Colonic mucosa (tissue), 4 donors: Measurements from ENCODE around the gene GLCE. TPM values are rescaled to one million over a fixed set of nuclear protein-coding genes. Genes with fewer than 3 reads are reported as not detected.
A peak's percentile ranks its signal among the peaks of the same experiment; 100 is the strongest.
"Not testable (repeated sequence)": the region's sequence is repeated elsewhere in the genome, so short reads cannot be mapped to it uniquely, and the experiment has no call there.

Experiments
- DNase-seq: peaks from one replicate; pipeline ENCODE4 v3.0.0-alpha.2; 2020
- H3K27ac ChIP-seq: fragments of 200-600 bp; one replicate; pipeline ENCODE4 v1.8.0; 2021
- H3K27me3 ChIP-seq: fragments of 200-600 bp; one replicate; pipeline ENCODE4 v1.8.0; 2021
- H3K36me3 ChIP-seq: fragments of 200-600 bp; one replicate; pipeline ENCODE4 v1.8.0; 2021
- H3K4me1 ChIP-seq: fragments of 200-600 bp; one replicate; pipeline ENCODE4 v1.8.0; 2021; ENCODE audit warnings: mild to moderate bottlenecking
- H3K4me3 ChIP-seq: fragments of 200-600 bp; one replicate; pipeline ENCODE4 v1.8.0; 2021
- H3K9ac ChIP-seq, 2 donors: one replicate each; pipeline ENCODE4 v1.7.0; 2013; ENCODE audit warnings: control low read depth in 2 of 2, low read depth in 2 of 2, low read length in 2 of 2
- H3K9me3 ChIP-seq: fragments of 200-600 bp; one replicate; pipeline ENCODE4 v1.8.0; 2021
- CTCF ChIP-seq: fragments of 200-600 bp; IDR thresholded peaks from one replicate; pipeline ENCODE4 v1.8.0; 2022; ENCODE audit warnings: antibody characterized with exemption, mild to moderate bottlenecking
- intact Hi-C: fragments of 100-400 bp; cut with DNase I; formaldehyde crosslinking; loops from one replicate; pipeline ENCODE4 v1.14.1; 2022
- total RNA-seq, 2 donors: library from RNA; stranded (reverse); fragmentation: NEBNext Ultra II Directional in 1 of 2; extraction: Animal tissue kit (Norgen Biotek cat#: 25700) in 1 of 2; gene quantifications; one replicate each; pipeline ENCODE4 v1.2.1, GENCODE V29; 2021
- donor health status: healthy.
- donor health status: DM: no; HTN: no; CAD: no.
- donor health status: DM: no; HTN: no; CAD: no.

Gene GLCE
- total RNA-seq, 2 donors from 2014 or later = 28.0 to 61.1 TPM

- TF ChIP-seq CTCF = no peak
- Histone ChIP-seq H3K9ac (no peak overlapping the region), H3K36me3 (no peaks in the 10 kb centered on the region), H3K4me3 (no peak overlapping the region), H3K4me1 (no peaks in the 10 kb centered on the region), H3K27ac (no peak overlapping the region), H3K27me3 (no peaks in the 10 kb centered on the region), H3K9me3 (no peaks in the 10 kb centered on the region)
- peak; percentile 31 for DNase-seq
- intact Hi-C loops = no loop called here
Measured at GRCh38 chr15:69289342-69290146, 129.1 kb downstream of the GLCE start.

GRCh38 chr15:69290346-69291164 lies 130.1 kb downstream of the GLCE start:
- Histone ChIP-seq H3K9me3 (no peaks in the 10 kb centered on the region), H3K27ac (no peak overlapping the region), H3K36me3 (no peaks in the 10 kb centered on the region), H3K27me3 (no peaks in the 10 kb centered on the region), H3K4me3 (no peak overlapping the region), H3K4me1 (no peaks in the 10 kb centered on the region), H3K9ac (no peak overlapping the region)
- intact Hi-C loops = no loop called here
- peak; percentile 39 for DNase-seq
- no peak for TF ChIP-seq CTCF

GRCh38 chr15:69291651-69292050 lies 131.2 kb downstream of the GLCE start:
- intact Hi-C loops, DNase-seq, H3K9ac ChIP-seq: not testable (repeated sequence)

GRCh38 chr15:69292826-69293420 lies 132.5 kb downstream of the GLCE start:
- Histone ChIP-seq H3K4me1 (no peaks in the 10 kb centered on the region), H3K27ac (no peak overlapping the region), H3K9me3 (no peaks in the 10 kb centered on the region), H3K36me3 (no peaks in the 10 kb centered on the region), H3K9ac (no peak overlapping the region), H3K4me3 (no peak overlapping the region), H3K27me3 (no peaks in the 10 kb centered on the region)
- no peak for DNase-seq
- no peak for TF ChIP-seq CTCF
- intact Hi-C loops = no loop called here

More at GRCh38 chr15:69291651-69292050, 131.2 kb downstream of the GLCE start:
- not testable (repeated sequence) for H3K4me3 ChIP-seq, H3K36me3 ChIP-seq, H3K27ac ChIP-seq, H3K4me1 ChIP-seq, H3K27me3 ChIP-seq, H3K9me3 ChIP-seq

GRCh38 chr15:69293741-69294615 lies 133.5 kb downstream of the GLCE start:
- no peaks in the 10 kb centered on the region for H3K9me3 ChIP-seq
- no peak overlapping the region for H3K4me3 ChIP-seq
- no peak overlapping the region for H3K27ac ChIP-seq
- no peak for DNase-seq
- no peak overlapping the region for H3K9ac ChIP-seq
- H3K27me3 ChIP-seq = no peaks in the 10 kb centered on the region
- TF ChIP-seq CTCF = no peak
- no peaks in the 10 kb centered on the region for H3K36me3 ChIP-seq
- intact Hi-C loops = no loop called here
- no peaks in the 10 kb centered on the region for H3K4me1 ChIP-seq
